HepG2 (cell line): ENCODE results near the gene MRPL43. TPM values are rescaled to one million over a fixed set of nuclear protein-coding genes. Genes with fewer than 3 reads are reported as not detected.

ENCODE experiments used
- ATAD3A ChIP-seq: sonication (generic); formaldehyde crosslinking; IDR thresholded peaks from 2 replicates; pipeline ENCODE4 v1.4.0; 2020; ENCODE audit warnings: missing genetic modification reagents
- ATM ChIP-seq: fragments of 450-650 bp; IDR thresholded peaks from 2 replicates; pipeline ENCODE4 v1.7.1; 2017; ENCODE audit warnings: mild to moderate bottlenecking, borderline replicate concordance
- CBFB ChIP-seq: sonication (generic); formaldehyde crosslinking; IDR thresholded peaks from 2 replicates; pipeline ENCODE4 v1.4.0; 2020; ENCODE audit warnings: missing genetic modification reagents
- CEBPG ChIP-seq: IDR thresholded peaks from 2 replicates; pipeline ENCODE4 v1.6.1; 2016
- ELF3 ChIP-seq: IDR thresholded peaks from 2 replicates; pipeline ENCODE4 v1.6.1; 2016; ENCODE audit warnings: missing genetic modification reagents, missing compliant biosample characterization
- ELK4 ChIP-seq: sonication (generic); formaldehyde crosslinking; IDR thresholded peaks from 2 replicates; pipeline ENCODE4 v1.9.0; 2021; ENCODE audit warnings: missing genetic modification reagents, borderline replicate concordance
- GATAD1 ChIP-seq: IDR thresholded peaks from 2 replicates; pipeline ENCODE4 v1.6.1; 2016; ENCODE audit warnings: missing genetic modification reagents, missing compliant biosample characterization
- GTF2F1 ChIP-seq: fragments of 150-350 bp; IDR thresholded peaks from 2 replicates; pipeline ENCODE4 v1.6.1; 2014; ENCODE audit warnings: low read length
- HOXA3 ChIP-seq: sonication (generic); formaldehyde crosslinking; IDR thresholded peaks from 2 replicates; pipeline ENCODE4 v1.5.0; 2020; ENCODE audit warnings: missing genetic modification reagents
- MED13 ChIP-seq: sonication (generic); formaldehyde crosslinking; IDR thresholded peaks from 2 replicates; pipeline ENCODE4 v1.5.0; 2020; ENCODE audit warnings: missing genetic modification reagents
- MXI1 ChIP-seq: IDR thresholded peaks from 3 replicates; pipeline ENCODE4 v1.6.1; 2012; ENCODE audit warnings: low read depth, low read length, inconsistent platforms, borderline replicate concordance
- NFE2 ChIP-seq: sonication (generic); formaldehyde crosslinking; IDR thresholded peaks from 2 replicates; pipeline ENCODE4 v1.4.0; 2020; ENCODE audit warnings: missing genetic modification reagents
- NFIC ChIP-seq: IDR thresholded peaks from 2 replicates; pipeline ENCODE4 v1.6.1; 2012; ENCODE audit warnings: mild to moderate bottlenecking, low read length, inconsistent platforms
- PCBP2 ChIP-seq: fragments of 200-400 bp; formaldehyde crosslinking; optimal IDR thresholded peaks from 2 replicates; pipeline ENCODE3; 2018; ENCODE audit warnings: low read length, low read depth; ENCODE audit not compliant: poor library complexity, severe bottlenecking
- PRDM15 ChIP-seq: sonication (generic); formaldehyde crosslinking; IDR thresholded peaks from 2 replicates; pipeline ENCODE4 v1.4.0; 2020; ENCODE audit warnings: missing genetic modification reagents
- RAD21 ChIP-seq: fragments of 450-650 bp; formaldehyde crosslinking; IDR thresholded peaks from 2 replicates; pipeline ENCODE4 v1.5.0; 2020; ENCODE audit warnings: mild to moderate bottlenecking
- RAD51 ChIP-seq: fragments of 450-650 bp; IDR thresholded peaks from 2 replicates; pipeline ENCODE4 v1.6.1; 2016; ENCODE audit warnings: borderline replicate concordance
- REXO4 ChIP-seq: sonication (generic); formaldehyde crosslinking; IDR thresholded peaks from 2 replicates; pipeline ENCODE4 v1.8.0; 2022; ENCODE audit warnings: missing genetic modification reagents, mild to moderate bottlenecking, borderline replicate concordance
- SAFB2 ChIP-seq: sonication (generic); formaldehyde crosslinking; IDR thresholded peaks from 2 replicates; pipeline ENCODE4 v1.5.1; 2020; ENCODE audit warnings: missing genetic modification reagents, low read depth, mild to moderate bottlenecking, borderline replicate concordance
- TAF15 ChIP-seq: fragments of 200-400 bp; formaldehyde crosslinking; IDR thresholded peaks from one replicate; pipeline ENCODE4 v1.6.1; 2018; ENCODE audit warnings: mild to moderate bottlenecking, low read depth, low read length; ENCODE audit not compliant: poor library complexity, severe bottlenecking
- TBX2 ChIP-seq: sonication (generic); formaldehyde crosslinking; IDR thresholded peaks from 2 replicates; pipeline ENCODE4 v1.5.0; 2020; ENCODE audit warnings: missing genetic modification reagents, mild to moderate bottlenecking, borderline replicate concordance
- TCF7L2 ChIP-seq: IDR thresholded peaks from 2 replicates; pipeline ENCODE4 v1.6.1; 2011; ENCODE audit warnings: mild to moderate bottlenecking, low read depth, low read length, moderate library complexity
- U2AF1 ChIP-seq: fragments of 200-400 bp; formaldehyde crosslinking; optimal IDR thresholded peaks from 2 replicates; pipeline ENCODE3; 2017; ENCODE audit warnings: mild to moderate bottlenecking, low read depth, low read length
- ZNF101 ChIP-seq: sonication (generic); formaldehyde crosslinking; IDR thresholded peaks from 2 replicates; pipeline ENCODE4 v1.4.0; 2020; ENCODE audit warnings: mild to moderate bottlenecking, low read depth, missing genetic modification reagents, borderline replicate concordance
- ZNF251 ChIP-seq: sonication (generic); formaldehyde crosslinking; IDR thresholded peaks from 2 replicates; pipeline ENCODE4 v1.9.0; 2021; ENCODE audit warnings: mild to moderate bottlenecking, missing genetic modification reagents
- ZNF34 ChIP-seq: sonication (generic); formaldehyde crosslinking; IDR thresholded peaks from 2 replicates; pipeline ENCODE4 v1.4.0; 2020; ENCODE audit warnings: mild to moderate bottlenecking, missing genetic modification reagents, borderline replicate concordance
- ZNF570 ChIP-seq: sonication (generic); formaldehyde crosslinking; IDR thresholded peaks from 2 replicates; pipeline ENCODE4 v1.4.0; 2020; ENCODE audit warnings: mild to moderate bottlenecking, missing genetic modification reagents, borderline replicate concordance
- ZNF772 ChIP-seq: sonication (generic); formaldehyde crosslinking; IDR thresholded peaks from 2 replicates; pipeline ENCODE4 v1.5.0; 2020; ENCODE audit warnings: mild to moderate bottlenecking, missing genetic modification reagents
- polyA plus RNA-seq, 8 experiments: library from polyadenylated mRNA; depleted of rRNA in 3 of 8; stranded (reverse) in 7 of 8; unstranded in 1 of 8; fragments of >200 nt; fragmentation: Illumina TruSeq in 4 of 8; extraction: Trizol in 4 of 8; gene quantifications; 2 replicates each; pipeline versions ENCODE4 v1.2.1 to v1.2.3, GENCODE V29; 2011 to 2016; ENCODE audit warnings: low read depth in 4 of 8, missing spikeins in 1 of 8, mixed read lengths in 1 of 8; ENCODE audit not compliant: insufficient read depth in 1 of 8
- total RNA-seq, 5 experiments: library from RNA; depleted of rRNA; stranded (reverse); fragments of >200 nt; fragmentation: Illumina TruSeq; extraction: Trizol; gene quantifications; 2 replicates each; pipeline ENCODE4 v1.2.3, GENCODE V29; 2016; ENCODE audit warnings: low read depth in 1 of 5

Gene MRPL43
- total and polyA plus RNA-seq, 2 of the 13 experiments (the other 11 are each of a cell fraction or from before 2014, with no cell fraction given): 71.0 to 73.7 TPM

- TF ChIP-seq PRDM15 (no peak), REXO4 (CRISPR knock-in tag) (no peak), ZNF101 (CRISPR knock-in tag) (no peak), MXI1 (peak; percentile 53; the same call in 1 of the 3 replicates), PCBP2 (no peak), U2AF1 (no peak), NFE2 (CRISPR knock-in tag) (no peak), ELK4 (CRISPR knock-in tag) (no peak), ZNF772 (no peak; the same call in 1 of the 2 replicates), TCF7L2 (no peak), SAFB2 (CRISPR knock-in tag) (peak; percentile 47; the same call in 1 of the 2 replicates), TBX2 (CRISPR knock-in tag) (peak; percentile 48; the same call in 1 of the 2 replicates), MED13 (CRISPR knock-in tag) (no peak), CBFB (CRISPR knock-in tag) (no peak), NFIC (no peak), GTF2F1 (no peak), ATAD3A (CRISPR knock-in tag) (no peak), ZNF251 (CRISPR knock-in tag) (no peak), ELF3 (CRISPR knock-in tag) (peak; percentile 57; the same call in 1 of the 2 replicates), RAD51 (no peak), CEBPG (no peak), ATM (no peak), GATAD1 (CRISPR knock-in tag) (peak; percentile 62; the same call in 1 of the 2 replicates), ZNF34 (CRISPR knock-in tag) (no peak), RAD21 (CRISPR knock-in tag) (peak; percentile 85), TAF15 (peak; percentile 50), ZNF570 (no peak), HOXA3 (CRISPR knock-in tag) (peak; percentile 26; the same call in 1 of the 2 replicates)
Observed at GRCh38 chr10:101018600-101019439, 31.5 kb upstream of the MRPL43 start (continued).
